ENCODE results near the gene METTL26. TPM values are rescaled to one million over a fixed set of nuclear protein-coding genes. Genes with fewer than 3 reads are reported as not detected.

The METTL26 gene
- total and polyA plus RNA-seq, 9 of the 15 experiments (the other 6 are each of a cell fraction or from before 2014, with no cell fraction given), result 7.3 to 262 (median 80.9) TPM

- no peak for TF ChIP-seq YBX1 (IDR thresholded peaks at IDR 0.05)
- 0 out of 2 replicates have a peak, but pooled peaks have one; percentile 65 for TF ChIP-seq KAT7 (CRISPR knock-in tag; IDR thresholded peaks at IDR 0.05; ENCODE audit: borderline replicate concordance)
- no peak for TF ChIP-seq TAF1 (IDR thresholded peaks at IDR 0.05; ENCODE audit: control insufficient read depth, extremely low read depth, insufficient read depth, low read length, severe bottlenecking)
- peak; percentile 54; the same call in 1 of the 2 replicates for TF ChIP-seq HMGXB4 (CRISPR knock-in tag; IDR thresholded peaks at IDR 0.05)
- TF ChIP-seq ZBTB17 (CRISPR knock-in tag; IDR thresholded peaks at IDR 0.05), result 0 out of 2 replicates have a peak, but pooled peaks have one; percentile 38
These were observed 45.8 kb downstream of the METTL26 start (continued) for GRCh38 chr16:590188-590814.

GRCh38 chr16:589658-590187 is 46.4 kb downstream of the METTL26 start, which contains the start of gene RAB40C:
Gene RAB40C, plus strand, starts transcription at chr16:590066. Its CDS starts 226 bp downstream, at chr16:590292.
- peak within 1 kb of the TSS; percentile 94 for H3K4me2 ChIP-seq (ENCODE audit: insufficient read depth, low read length)
- no TSS peak for BruUV-seq (replicated peaks)
- H3K4me1 ChIP-seq (replicated peaks in 1 of 2; ENCODE audit: control insufficient read depth in 2 of 2, insufficient read depth in 2 of 2, low read length in 2 of 2), result peaks cover 18 to 72% of the 10 kb centered on the region in 2 experiments; a peak in 4 of 5 replicates
- peaks cover 21% of the 10 kb centered on the region; the same call in 2 of the 3 replicates for H3K36me3 ChIP-seq (ENCODE audit: control insufficient read depth, insufficient read depth, low read length)
- 2% methylated on average over 9 of the region's 67 CpGs for WGBS (ENCODE audit: insufficient coverage, low coverage, missing lambda C conversion rate)
- POLR2A ChIA-PET, result interaction anchor here (0.6 to 1.7 kb wide), 7 partner anchors 8 to 496 kb away, joined by 3 to 8 read pairs (median 4); no protein-coding TSS in a partner anchor
- intact Hi-C loops (cut with micrococcal nuclease) (loop anchor here (1.0 to 2.0 kb wide), 2 partner anchors 52 to 71 kb away; partner anchors contain the start of gene MCRIP2), in situ Hi-C loops (cut with MboI) (no loop called here)
- H3K9me3 ChIP-seq (replicated peaks; ENCODE audit: control insufficient read depth, insufficient read depth, low read depth, low read length), result no peaks in the 10 kb centered on the region
- CTCF ChIA-PET (ENCODE audit: low intra/inter-chr PET ratio), result no interaction called here
- peak within 1 kb of the TSS; percentile 91 for H3K27ac ChIP-seq (ENCODE audit: extremely low read depth, low read depth, low read length)
- no peaks in the 10 kb centered on the region for H3K27me3 ChIP-seq (ENCODE audit: control insufficient read depth in 2 of 2, insufficient read depth in 2 of 2, low read length in 2 of 2)
- ATAC-seq (peak; percentile 90), DNase-seq (ENCODE audit: extremely low read depth in 1 of 4, low spot score in 3 of 4) (peak; percentile 95 to 99 (median 98)), FAIRE-seq (peak; percentile 80)
- peaks cover 66% of the 10 kb centered on the region for H3K79me2 ChIP-seq (ENCODE audit: control insufficient read depth, insufficient read depth, low read length)
- H4K20me1 ChIP-seq (replicated peaks; ENCODE audit: control insufficient read depth, insufficient read depth, low read length), result peaks cover 19% of the 10 kb centered on the region
- peak within 1 kb of the TSS; percentile 90 for H3K4me3 ChIP-seq
- H3K9me1 ChIP-seq (ENCODE audit: control insufficient read depth, insufficient read depth, low read length), result peaks cover 8% of the 10 kb centered on the region
- H3K9ac ChIP-seq (ENCODE audit: insufficient read depth in 1 of 2, low read depth in 2 of 2, low read length in 2 of 2), result peak within 1 kb of the TSS; percentile 88 to 95
- H2AFZ ChIP-seq (ENCODE audit: low read depth, low read length), result peak within 1 kb of the TSS; percentile 100
- TF ChIP-seq ZNF518B (CRISPR knock-in tag; IDR thresholded peaks at IDR 0.05) (no peak), RFX5 (IDR thresholded peaks at IDR 0.05; ENCODE audit: low read depth, low read length) (peak; percentile 75; the same call in 1 of the 2 replicates), FOS (IDR thresholded peaks at IDR 0.05; ENCODE audit: extremely low read depth, insufficient read length) (peak; percentile 93), TBP (optimal IDR thresholded peaks at IDR 0.05; ENCODE audit: low read depth, low read length) (no peak), ZBTB7A (IDR thresholded peaks at IDR 0.05; ENCODE audit: borderline replicate concordance, control insufficient read depth, low read depth, low read length) (peak; percentile 29; the same call in 1 of the 2 replicates), NKRF (IDR thresholded peaks at IDR 0.05; ENCODE audit: borderline replicate concordance) (0 out of 2 replicates have a peak, but pooled peaks have one; percentile 7)
